Measurements from ENCODE around the gene METAP1. TPM values are rescaled to one million over a fixed set of nuclear protein-coding genes. Genes with fewer than 3 reads are reported as not detected.

Gene METAP1
- total and polyA plus RNA-seq, 2 of the 4 experiments (the other 2 are of a cell fraction), result 43.7 to 47.9 TPM

DNA sequence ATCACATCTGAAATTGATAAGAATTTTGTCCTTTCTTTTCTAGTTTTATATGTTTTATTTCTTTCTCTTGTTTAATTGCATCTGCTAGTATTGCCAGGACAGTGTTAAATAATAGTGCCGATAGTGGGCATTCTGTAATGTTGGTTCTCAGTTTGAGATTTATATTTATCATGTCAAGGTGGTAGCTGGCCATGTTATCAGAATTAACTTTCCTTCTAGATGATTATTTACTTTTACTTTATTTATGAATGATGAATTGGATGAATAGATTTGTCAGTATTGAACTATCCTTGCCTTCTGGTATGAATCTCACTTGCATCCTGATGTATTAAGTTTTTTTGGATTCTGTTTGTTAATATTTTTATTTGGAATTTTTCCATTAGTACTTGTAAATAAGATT is 42.7 kb downstream of the METAP1 start:
- no peak overlapping the region for H2BK5ac ChIP-seq (ENCODE audit: low read depth, low read length, poor library complexity, severe bottlenecking)
- no peaks in the 10 kb centered on the region for H4K20me1 ChIP-seq (ENCODE audit: insufficient read depth, low read length)
- H3K79me1 ChIP-seq (ENCODE audit: low read depth in 1 of 2, low read length in 2 of 2), result peaks cover 12 to 14% of the 10 kb centered on the region in 2 experiments
- H3K56ac ChIP-seq (ENCODE audit: extremely low read depth, insufficient read depth, low read length), result no peak overlapping the region
- H3K9me1 ChIP-seq (ENCODE audit: insufficient read depth, low read length), result no peaks in the 10 kb centered on the region
- no peak overlapping the region for H2BK15ac ChIP-seq (ENCODE audit: low read depth, low read length)
- WGBS, 2 experiments (ENCODE audit: extremely low coverage in 2 of 2, insufficient read length in 1 of 2), result no CpG with 5 or more reads among the region's 1 CpG
- no peak overlapping the region for H3K14ac ChIP-seq (replicated peaks; ENCODE audit: low read depth, low read length)
- H3K4me1 ChIP-seq (ENCODE audit: control insufficient read depth, insufficient read depth, low read length), result no peaks in the 10 kb centered on the region
- DNase-seq (no peak), ATAC-seq (ENCODE audit: low read depth) (no peak)
- POLR2A ChIA-PET (ENCODE audit: unreplicated experiment), result no interaction called here
- TF ChIP-seq, protein P1, sequence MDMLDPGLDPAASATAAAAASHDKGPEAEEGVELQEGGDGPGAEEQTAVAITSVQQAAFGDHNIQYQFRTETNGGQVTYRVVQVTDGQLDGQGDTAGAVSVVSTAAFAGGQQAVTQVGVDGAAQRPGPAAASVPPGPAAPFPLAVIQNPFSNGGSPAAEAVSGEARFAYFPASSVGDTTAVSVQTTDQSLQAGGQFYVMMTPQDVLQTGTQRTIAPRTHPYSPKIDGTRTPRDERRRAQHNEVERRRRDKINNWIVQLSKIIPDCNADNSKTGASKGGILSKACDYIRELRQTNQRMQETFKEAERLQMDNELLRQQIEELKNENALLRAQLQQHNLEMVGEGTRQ (IDR thresholded peaks at IDR 0.05; ENCODE audit: low read depth, low read length), result no peak
- no peak for TF ChIP-seq FOS (IDR thresholded peaks at IDR 0.05; ENCODE audit: low read depth, low read length)
- no peak for TF ChIP-seq MXI1 (IDR thresholded peaks at IDR 0.05; ENCODE audit: borderline replicate concordance, low read depth, low read length)
- TF ChIP-seq, protein P2, sequence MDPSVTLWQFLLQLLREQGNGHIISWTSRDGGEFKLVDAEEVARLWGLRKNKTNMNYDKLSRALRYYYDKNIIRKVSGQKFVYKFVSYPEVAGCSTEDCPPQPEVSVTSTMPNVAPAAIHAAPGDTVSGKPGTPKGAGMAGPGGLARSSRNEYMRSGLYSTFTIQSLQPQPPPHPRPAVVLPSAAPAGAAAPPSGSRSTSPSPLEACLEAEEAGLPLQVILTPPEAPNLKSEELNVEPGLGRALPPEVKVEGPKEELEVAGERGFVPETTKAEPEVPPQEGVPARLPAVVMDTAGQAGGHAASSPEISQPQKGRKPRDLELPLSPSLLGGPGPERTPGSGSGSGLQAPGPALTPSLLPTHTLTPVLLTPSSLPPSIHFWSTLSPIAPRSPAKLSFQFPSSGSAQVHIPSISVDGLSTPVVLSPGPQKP (IDR thresholded peaks at IDR 0.05; ENCODE audit: borderline replicate concordance, low read depth, low read length), result no peak
- TF ChIP-seq MAZ (IDR thresholded peaks at IDR 0.05; ENCODE audit: borderline replicate concordance, low read depth, low read length), result no peak
- TF ChIP-seq NFE2L2 (IDR thresholded peaks at IDR 0.05; ENCODE audit: low read depth, low read length), result no peak
- TF ChIP-seq POLR2A (IDR thresholded peaks at IDR 0.05; ENCODE audit: low read depth, low read length), result no peak
- TF ChIP-seq, protein P3, sequence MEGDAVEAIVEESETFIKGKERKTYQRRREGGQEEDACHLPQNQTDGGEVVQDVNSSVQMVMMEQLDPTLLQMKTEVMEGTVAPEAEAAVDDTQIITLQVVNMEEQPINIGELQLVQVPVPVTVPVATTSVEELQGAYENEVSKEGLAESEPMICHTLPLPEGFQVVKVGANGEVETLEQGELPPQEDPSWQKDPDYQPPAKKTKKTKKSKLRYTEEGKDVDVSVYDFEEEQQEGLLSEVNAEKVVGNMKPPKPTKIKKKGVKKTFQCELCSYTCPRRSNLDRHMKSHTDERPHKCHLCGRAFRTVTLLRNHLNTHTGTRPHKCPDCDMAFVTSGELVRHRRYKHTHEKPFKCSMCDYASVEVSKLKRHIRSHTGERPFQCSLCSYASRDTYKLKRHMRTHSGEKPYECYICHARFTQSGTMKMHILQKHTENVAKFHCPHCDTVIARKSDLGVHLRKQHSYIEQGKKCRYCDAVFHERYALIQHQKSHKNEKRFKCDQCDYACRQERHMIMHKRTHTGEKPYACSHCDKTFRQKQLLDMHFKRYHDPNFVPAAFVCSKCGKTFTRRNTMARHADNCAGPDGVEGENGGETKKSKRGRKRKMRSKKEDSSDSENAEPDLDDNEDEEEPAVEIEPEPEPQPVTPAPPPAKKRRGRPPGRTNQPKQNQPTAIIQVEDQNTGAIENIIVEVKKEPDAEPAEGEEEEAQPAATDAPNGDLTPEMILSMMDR (conservative IDR thresholded peaks at IDR 0.05; ENCODE audit: low read depth, low read length), result no peak
- no peak for TF ChIP-seq RAD21 (IDR thresholded peaks at IDR 0.05; ENCODE audit: low read length)
- TF ChIP-seq MAFK (IDR thresholded peaks at IDR 0.05; ENCODE audit: low read depth, low read length), result no peak
- TF ChIP-seq CEBPB (IDR thresholded peaks at IDR 0.05; ENCODE audit: low read depth, low read length), result no peak
- no peak for TF ChIP-seq RCOR1 (IDR thresholded peaks at IDR 0.05; ENCODE audit: insufficient replicate concordance, low read length)
- no peak for TF ChIP-seq SMC3 (IDR thresholded peaks at IDR 0.05; ENCODE audit: low read depth, low read length)
- TF ChIP-seq RFX5 (IDR thresholded peaks at IDR 0.05; ENCODE audit: low read depth, low read length), result no peak
- no peak for TF ChIP-seq BHLHE40 (IDR thresholded peaks at IDR 0.05; ENCODE audit: low read depth, low read length)
- TF ChIP-seq CHD1 (IDR thresholded peaks at IDR 0.05; ENCODE audit: low read depth, low read length), result no peak
- H2AFZ ChIP-seq (replicated peaks; ENCODE audit: low read length, poor library complexity), result no peak overlapping the region
- H3K18ac ChIP-seq (ENCODE audit: low read depth, low read length), result no peak overlapping the region
- no peak overlapping the region for H4K5ac ChIP-seq (ENCODE audit: low read depth, low read length)
- no peak overlapping the region for H3K23ac ChIP-seq (ENCODE audit: low read depth, low read length)
- no TSS peak for BruUV-seq (replicated peaks)
- H2AK9ac ChIP-seq (replicated peaks; ENCODE audit: low read depth, low read length, poor library complexity), result no peak overlapping the region
- H3K4ac ChIP-seq (ENCODE audit: low read depth, low read length), result no peak overlapping the region
- H3K36me3 ChIP-seq (ENCODE audit: control insufficient read depth, insufficient read depth, low read length), result peaks cover 2% of the 10 kb centered on the region; the same call in 1 of the 2 replicates
- no peak overlapping the region for H2BK20ac ChIP-seq (ENCODE audit: low read depth, low read length)
- in situ Hi-C loops (cut with MboI; ENCODE audit: low sequenced_read_pairs), result no loop called here
- no peaks in the 10 kb centered on the region for H3K27me3 ChIP-seq (ENCODE audit: control insufficient read depth, insufficient read depth, low read length)
- dilution Hi-C loops (cut with HindIII; ENCODE audit: low sequenced_read_pairs, unreplicated experiment), result no loop called here
- no peak overlapping the region for H3K4me3 ChIP-seq (ENCODE audit: insufficient read depth, low read depth, low read length)
- H3K4me2 ChIP-seq (ENCODE audit: low read depth, low read length), result no peak overlapping the region
- H4K91ac ChIP-seq (ENCODE audit: insufficient read depth, low read depth, low read length), result no peak overlapping the region
- no peak overlapping the region for H3K9ac ChIP-seq (ENCODE audit: low read depth, low read length)
- H4K8ac ChIP-seq (ENCODE audit: low read depth in 2 of 2, low read length in 2 of 2), result no peak overlapping the region
- no peaks in the 10 kb centered on the region for H3K9me3 ChIP-seq (ENCODE audit: control insufficient read depth, insufficient read depth, low read length)
- no peak overlapping the region for H2BK120ac ChIP-seq (ENCODE audit: low read depth, low read length)
- intact Hi-C loops (cut with micrococcal nuclease), result no loop called here
- no peak overlapping the region for H2AK5ac ChIP-seq (ENCODE audit: low read depth, low read length)
- no peak overlapping the region for H3K27ac ChIP-seq (ENCODE audit: insufficient read depth, low read length)
- CTCF ChIA-PET, result no interaction called here
